Measurements from ENCODE around the gene APOBEC3C.
"Not testable (repeated sequence)": the region's sequence is repeated elsewhere in the genome, so short reads cannot be mapped to it uniquely, and the experiment has no call there.

- not testable (repeated sequence) for TF ChIP-seq CTCF, POLR2A (IDR thresholded peaks at IDR 0.05)
Observed at GRCh38 chr22:39061290-39061689, 47.2 kb downstream of the APOBEC3C start.
